ENCODE data around the gene MBOAT2. TPM values are rescaled to one million over a fixed set of nuclear protein-coding genes. Genes with fewer than 3 reads are reported as not detected.

Gene MBOAT2
- total and polyA plus RNA-seq, 12 donors, result 0.24 to 9.6 (median 2.3) TPM

- no peaks in the 10 kb centered on the region for H3K36me3 ChIP-seq (replicated peaks in 1 of 2)
- no peaks in the 10 kb centered on the region for H3K9me3 ChIP-seq (replicated peaks in 1 of 3)
- DNase-seq, result no peak
- no peak for TF ChIP-seq POLR2A (IDR thresholded peaks at IDR 0.05)
- WGBS, 4 donors, result 85 to 88% (median 85%) methylated on average over 7 of the region's 7 CpGs
- H3K4me3 ChIP-seq, result no peak overlapping the region
- no peaks in the 10 kb centered on the region for H3K27me3 ChIP-seq
- H3K27ac ChIP-seq, result no peak overlapping the region
- H3K4me1 ChIP-seq (replicated peaks in 1 of 2), result no peaks in the 10 kb centered on the region
- intact Hi-C loops (cut with DNase I), result no loop called here
These were observed 15.1 kb upstream of the MBOAT2 start for GRCh38 chr2:9018534-9018933.

DNA sequence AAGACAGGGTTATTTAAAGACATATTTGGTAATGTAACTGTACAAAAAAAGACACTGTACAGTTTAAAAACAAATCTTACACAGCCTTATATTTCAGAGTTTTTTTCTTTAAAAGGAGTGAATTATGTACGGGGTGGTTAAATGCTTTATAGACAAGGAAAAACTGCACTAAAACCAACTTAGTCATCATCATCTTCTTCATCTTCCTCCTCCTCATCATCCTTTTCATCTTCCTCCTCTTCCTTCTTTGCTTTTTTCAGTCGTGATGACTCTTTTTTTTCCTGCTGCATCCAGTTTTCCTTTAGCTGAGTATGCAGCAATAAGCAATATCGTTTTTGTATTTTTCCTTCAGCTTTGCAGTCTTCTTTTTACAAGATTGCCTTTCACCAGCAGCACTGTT lies 14.6 kb upstream of the MBOAT2 start:
- Histone ChIP-seq H3K27ac (no peak overlapping the region), H3K27me3 (no peaks in the 10 kb centered on the region), H3K36me3 (replicated peaks in 1 of 2) (no peaks in the 10 kb centered on the region), H3K4me1 (replicated peaks in 1 of 2) (no peaks in the 10 kb centered on the region), H3K9me3 (replicated peaks in 1 of 3) (no peaks in the 10 kb centered on the region), H3K4me3 (no peak overlapping the region)
- no peak for DNase-seq
- 62 to 71% (median 65%) methylated on average over 3 of the region's 3 CpGs for WGBS, 4 donors
- intact Hi-C loops (cut with DNase I), result no loop called here
- TF ChIP-seq POLR2A (IDR thresholded peaks at IDR 0.05), result no peak
- TF ChIP-seq CTCF (IDR thresholded peaks at IDR 0.05), result no peak

DNA sequence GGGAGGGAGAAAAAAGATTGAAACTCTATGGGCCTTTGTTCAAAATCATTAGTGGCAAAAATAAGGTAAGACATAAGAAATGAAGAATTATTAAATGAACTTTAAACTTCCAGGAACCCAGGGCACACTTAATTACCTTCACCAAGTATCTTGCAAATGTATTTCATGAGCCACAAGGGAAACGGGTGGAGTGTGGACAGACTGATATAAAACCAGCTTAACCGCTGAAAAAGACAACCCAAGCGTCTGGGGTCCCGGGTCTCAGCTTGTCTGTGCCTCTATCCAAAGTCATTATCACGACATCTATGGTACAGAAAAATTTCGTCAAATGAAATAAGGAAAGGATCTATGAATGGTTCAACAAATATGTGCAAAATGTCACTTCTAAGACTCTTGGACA lies 13.9 kb upstream of the MBOAT2 start:
- no peaks in the 10 kb centered on the region for H3K36me3 ChIP-seq (replicated peaks in 1 of 2)
- H3K27ac ChIP-seq, result no peak overlapping the region
- H3K4me1 ChIP-seq (replicated peaks in 1 of 2), result no peaks in the 10 kb centered on the region
- intact Hi-C loops (cut with DNase I), result no loop called here
- TF ChIP-seq POLR2A (IDR thresholded peaks at IDR 0.05), result no peak
- no peak for TF ChIP-seq CTCF (IDR thresholded peaks at IDR 0.05)
- WGBS, 4 donors, result 85 to 91% (median 86%) methylated on average over 6 of the region's 6 CpGs
- H3K4me3 ChIP-seq, result no peak overlapping the region
- H3K9me3 ChIP-seq (replicated peaks in 1 of 3), result no peaks in the 10 kb centered on the region
- no peak for DNase-seq
- no peaks in the 10 kb centered on the region for H3K27me3 ChIP-seq

- no peak overlapping the region for H3K4me3 ChIP-seq
- no peak for TF ChIP-seq POLR2A (IDR thresholded peaks at IDR 0.05)
- TF ChIP-seq CTCF (IDR thresholded peaks at IDR 0.05), result no peak
- H3K4me1 ChIP-seq (replicated peaks in 1 of 2), result no peaks in the 10 kb centered on the region
- WGBS, 4 donors, result 86 to 93% (median 89%) methylated on average over 3 of the region's 3 CpGs
- no peak overlapping the region for H3K27ac ChIP-seq
- no peak for DNase-seq
- intact Hi-C loops (cut with DNase I), result no loop called here
- no peaks in the 10 kb centered on the region for H3K27me3 ChIP-seq
- H3K36me3 ChIP-seq (replicated peaks in 1 of 2), result no peaks in the 10 kb centered on the region
- no peaks in the 10 kb centered on the region for H3K9me3 ChIP-seq (replicated peaks in 1 of 3)
These were observed 12.5 kb upstream of the MBOAT2 start for GRCh38 chr2:9015998-9016397.

- H3K4me1 ChIP-seq (replicated peaks in 1 of 2), result no peaks in the 10 kb centered on the region
- no peaks in the 10 kb centered on the region for H3K36me3 ChIP-seq (replicated peaks in 1 of 2)
- TF ChIP-seq CTCF (IDR thresholded peaks at IDR 0.05), result no peak
- no peak for TF ChIP-seq POLR2A (IDR thresholded peaks at IDR 0.05)
- intact Hi-C loops (cut with DNase I), result no loop called here
- no peak overlapping the region for H3K27ac ChIP-seq
- no peak overlapping the region for H3K4me3 ChIP-seq
- H3K9me3 ChIP-seq (replicated peaks in 1 of 3), result no peaks in the 10 kb centered on the region
- no peaks in the 10 kb centered on the region for H3K27me3 ChIP-seq
- WGBS, 4 donors, result 93 to 96% (median 95%) methylated on average over 1 of the region's 1 CpG
- no peak for DNase-seq
These were observed 9.9 kb upstream of the MBOAT2 start for GRCh38 chr2:9013403-9013802.

All from adrenal gland (tissue), 12 donors.